Measurements from ENCODE around the gene C12orf43. TPM values are rescaled to one million over a fixed set of nuclear protein-coding genes. Genes with fewer than 3 reads are reported as not detected.
A peak's percentile ranks its signal among the peaks of the same experiment; 100 is the strongest.

The C12orf43 gene
- total RNA-seq, 1 experiment from 2014 or later: 22.1 TPM

DNA sequence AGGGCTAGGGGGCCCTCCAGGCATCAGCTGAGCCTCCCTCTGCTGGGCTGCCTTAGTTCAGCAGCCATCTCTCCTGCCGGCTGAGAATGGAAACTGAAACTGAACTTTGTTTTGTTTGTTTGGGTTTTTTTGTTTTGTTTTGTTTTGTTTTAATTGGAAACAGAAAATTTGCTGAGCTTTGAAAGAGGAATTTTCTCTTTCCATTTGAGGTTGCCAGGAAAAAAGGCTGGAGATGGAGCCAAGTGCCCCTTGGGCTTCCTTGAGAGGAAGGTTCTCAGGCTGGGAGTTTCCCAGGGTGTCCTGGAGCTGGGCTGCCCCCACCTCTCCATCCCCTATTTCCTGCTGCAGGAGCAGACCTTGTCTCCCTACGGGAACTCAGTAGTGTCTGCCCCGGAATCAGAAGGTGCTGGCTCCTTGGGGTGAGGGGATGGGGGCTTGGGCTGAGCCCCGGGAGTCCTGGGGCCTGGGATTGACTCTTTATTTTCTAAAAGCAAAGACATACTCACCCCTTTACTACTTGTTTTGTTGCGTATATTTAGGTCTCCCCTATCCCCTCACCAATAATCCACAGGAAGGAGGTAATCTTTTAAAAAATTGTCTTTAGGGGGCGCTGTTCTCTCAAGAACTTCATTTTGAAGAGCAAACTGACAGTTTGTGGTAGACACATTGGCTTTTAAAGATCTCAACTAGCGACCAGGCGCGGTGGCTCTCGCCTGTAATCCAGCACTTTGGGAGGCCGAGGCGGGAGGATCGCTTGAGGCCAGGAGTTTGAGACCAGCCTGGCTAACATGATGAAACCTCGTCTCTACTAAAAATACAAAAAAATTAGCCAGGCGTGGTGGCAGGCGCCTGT lies 44.1 kb upstream of the C12orf43 start:
- Mint-ChIP-seq H3K27me3 (ENCODE audit: insufficient read depth, unreplicated experiment) (no peaks in the 10 kb centered on the region), H3K9me3 (ENCODE audit: unreplicated experiment) (no peaks in the 10 kb centered on the region), H3K36me3 (ENCODE audit: insufficient read depth, unreplicated experiment) (no peaks in the 10 kb centered on the region), H3K27ac (ENCODE audit: unreplicated experiment) (no peak overlapping the region), H3K4me1 (ENCODE audit: low read depth, unreplicated experiment) (no peaks in the 10 kb centered on the region), H3K4me3 (ENCODE audit: unreplicated experiment) (no peak overlapping the region)
- Histone ChIP-seq H3K36me3 (ENCODE audit: control insufficient read depth, insufficient read depth, low read length) (no peaks in the 10 kb centered on the region), H3K4me1 (no peaks in the 10 kb centered on the region), H3K27me3 (replicated peaks; ENCODE audit: control insufficient read depth, insufficient read depth, low read length) (no peaks in the 10 kb centered on the region), H3K4me3 (ENCODE audit: low read depth, low read length) (no peak overlapping the region), H3K9me3 (no peaks in the 10 kb centered on the region)
- TF ChIP-seq, protein P1, sequence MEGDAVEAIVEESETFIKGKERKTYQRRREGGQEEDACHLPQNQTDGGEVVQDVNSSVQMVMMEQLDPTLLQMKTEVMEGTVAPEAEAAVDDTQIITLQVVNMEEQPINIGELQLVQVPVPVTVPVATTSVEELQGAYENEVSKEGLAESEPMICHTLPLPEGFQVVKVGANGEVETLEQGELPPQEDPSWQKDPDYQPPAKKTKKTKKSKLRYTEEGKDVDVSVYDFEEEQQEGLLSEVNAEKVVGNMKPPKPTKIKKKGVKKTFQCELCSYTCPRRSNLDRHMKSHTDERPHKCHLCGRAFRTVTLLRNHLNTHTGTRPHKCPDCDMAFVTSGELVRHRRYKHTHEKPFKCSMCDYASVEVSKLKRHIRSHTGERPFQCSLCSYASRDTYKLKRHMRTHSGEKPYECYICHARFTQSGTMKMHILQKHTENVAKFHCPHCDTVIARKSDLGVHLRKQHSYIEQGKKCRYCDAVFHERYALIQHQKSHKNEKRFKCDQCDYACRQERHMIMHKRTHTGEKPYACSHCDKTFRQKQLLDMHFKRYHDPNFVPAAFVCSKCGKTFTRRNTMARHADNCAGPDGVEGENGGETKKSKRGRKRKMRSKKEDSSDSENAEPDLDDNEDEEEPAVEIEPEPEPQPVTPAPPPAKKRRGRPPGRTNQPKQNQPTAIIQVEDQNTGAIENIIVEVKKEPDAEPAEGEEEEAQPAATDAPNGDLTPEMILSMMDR (IDR thresholded peaks at IDR 0.05; ENCODE audit: insufficient read depth in 1 of 2, low read depth in 1 of 2, low read length in 1 of 2, severe bottlenecking in 1 of 2, unreplicated experiment in 1 of 2): peak; percentile 43 to 48
- BruUV-seq (replicated peaks): no TSS peak
- DNase-seq: peak in 1 of 2 experiments; percentile 42
- CTCF ChIA-PET: interaction anchor here (0.8 to 1.3 kb wide), 4 partner anchors 14 to 55 kb away, joined by 3 to 8 read pairs (median 4); no protein-coding TSS in a partner anchor
- intact Hi-C loops (cut with micrococcal nuclease; ENCODE audit: unreplicated experiment): loop anchor here (1.0 to 5.0 kb wide), 2 partner anchors 36 to 172 kb away; no protein-coding TSS in a partner anchor
- POLR2A ChIA-PET: no interaction called here

DNA sequence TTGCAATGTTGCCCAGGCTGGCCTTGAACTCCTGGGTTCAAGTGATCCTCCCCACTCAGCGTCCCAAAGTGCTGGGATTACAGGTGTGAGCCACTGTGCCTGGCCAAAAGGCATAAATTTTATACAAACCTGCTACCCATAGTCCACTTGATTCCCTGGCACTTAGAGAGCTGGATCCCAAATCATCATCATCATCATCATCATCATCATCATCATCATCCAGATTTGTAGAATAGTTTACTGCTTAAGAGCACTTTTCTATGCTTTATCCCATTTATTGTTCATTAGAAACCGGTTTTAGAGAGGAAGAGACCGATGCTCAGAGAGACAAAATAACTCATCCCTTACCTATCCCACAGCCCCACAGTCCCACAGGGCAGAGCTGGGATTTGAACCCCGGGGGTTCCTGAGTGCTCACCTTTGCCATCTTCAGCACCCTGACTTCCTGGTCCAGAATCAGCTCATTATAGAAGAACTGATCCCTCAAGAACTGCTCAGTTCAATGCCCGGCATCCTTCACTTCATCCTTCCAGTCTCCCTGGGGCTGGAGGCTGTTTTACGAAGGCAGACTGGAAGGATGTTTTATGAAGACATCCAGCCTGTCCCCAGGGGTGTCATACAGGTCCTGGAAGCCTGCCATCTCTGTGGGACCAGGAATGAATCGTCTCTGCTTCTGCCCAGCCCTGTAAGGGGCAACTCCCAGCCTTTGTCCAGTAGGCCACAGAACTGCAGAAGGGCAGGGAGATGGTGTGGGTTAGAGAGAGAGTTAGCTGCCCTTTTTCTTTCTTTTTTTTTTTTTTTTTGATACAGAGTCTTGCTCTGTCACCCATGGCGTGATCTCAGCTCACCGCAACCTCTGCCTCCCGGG lies 43.0 kb upstream of the C12orf43 start:
- H3K4me1 Mint-ChIP-seq (ENCODE audit: low read depth, unreplicated experiment): no peaks in the 10 kb centered on the region
- H3K27me3 ChIP-seq (replicated peaks; ENCODE audit: control insufficient read depth, insufficient read depth, low read length): no peaks in the 10 kb centered on the region
- no peaks in the 10 kb centered on the region for H3K27me3 Mint-ChIP-seq (ENCODE audit: insufficient read depth, unreplicated experiment)
- intact Hi-C loops (cut with micrococcal nuclease; ENCODE audit: unreplicated experiment): no loop called here
- no peak overlapping the region for H3K27ac Mint-ChIP-seq (ENCODE audit: unreplicated experiment)
- no peak for DNase-seq
- no peaks in the 10 kb centered on the region for H3K36me3 ChIP-seq (ENCODE audit: control insufficient read depth, insufficient read depth, low read length)
- no peaks in the 10 kb centered on the region for H3K9me3 Mint-ChIP-seq (ENCODE audit: unreplicated experiment)
- H3K4me3 Mint-ChIP-seq (ENCODE audit: unreplicated experiment): no peak overlapping the region
- ChIA-PET CTCF (interaction anchor here (0.8 to 1.1 kb wide), 3 partner anchors 13 to 54 kb away, joined by 3 to 8 read pairs (median 4); no protein-coding TSS in a partner anchor), POLR2A (no interaction called here)
- TF ChIP-seq, protein P1 (IDR thresholded peaks at IDR 0.05; ENCODE audit: insufficient read depth in 1 of 2, low read depth in 1 of 2, low read length in 1 of 2, severe bottlenecking in 1 of 2, unreplicated experiment in 1 of 2): no peak
- no peaks in the 10 kb centered on the region for H3K36me3 Mint-ChIP-seq (ENCODE audit: insufficient read depth, unreplicated experiment)
- H3K9me3 ChIP-seq: no peaks in the 10 kb centered on the region
- no TSS peak for BruUV-seq (replicated peaks)
- no peaks in the 10 kb centered on the region for H3K4me1 ChIP-seq
- no peak overlapping the region for H3K4me3 ChIP-seq (ENCODE audit: low read depth, low read length)

DNA sequence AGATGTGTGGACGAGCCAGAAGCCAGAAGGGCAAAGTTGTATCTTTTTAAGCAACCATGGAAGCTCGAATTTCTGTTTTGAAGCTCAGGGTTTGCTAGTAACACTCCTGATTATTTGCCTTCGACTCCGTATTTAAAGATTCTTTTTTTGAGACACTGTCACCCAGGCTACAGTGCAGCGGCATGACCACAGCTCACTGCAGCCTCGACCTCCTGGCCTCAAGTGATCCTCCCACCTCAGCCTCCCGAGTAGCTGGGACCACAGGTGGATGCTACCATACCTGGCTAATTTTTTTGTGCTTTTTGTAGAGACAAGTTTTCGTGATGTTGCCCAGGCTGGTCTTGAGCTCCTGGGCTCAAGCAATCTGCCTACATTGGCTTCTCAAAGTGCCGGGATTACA lies 41.5 kb upstream of the C12orf43 start:
- CTCF ChIA-PET: no interaction called here
- H3K36me3 Mint-ChIP-seq (ENCODE audit: insufficient read depth, unreplicated experiment): no peaks in the 10 kb centered on the region
- no peaks in the 10 kb centered on the region for H3K4me1 Mint-ChIP-seq (ENCODE audit: low read depth, unreplicated experiment)
- Histone ChIP-seq H3K4me1 (no peaks in the 10 kb centered on the region), H3K27me3 (replicated peaks; ENCODE audit: control insufficient read depth, insufficient read depth, low read length) (no peaks in the 10 kb centered on the region), H3K4me3 (ENCODE audit: low read depth, low read length) (no peak overlapping the region), H3K36me3 (ENCODE audit: control insufficient read depth, insufficient read depth, low read length) (no peaks in the 10 kb centered on the region), H3K9me3 (no peaks in the 10 kb centered on the region)
- no peaks in the 10 kb centered on the region for H3K9me3 Mint-ChIP-seq (ENCODE audit: unreplicated experiment)
- intact Hi-C loops (cut with micrococcal nuclease; ENCODE audit: unreplicated experiment): no loop called here
- no peak overlapping the region for H3K27ac Mint-ChIP-seq (ENCODE audit: unreplicated experiment)
- no peak for DNase-seq
- H3K4me3 Mint-ChIP-seq (ENCODE audit: unreplicated experiment): no peak overlapping the region
- no TSS peak for BruUV-seq (replicated peaks)
- no peaks in the 10 kb centered on the region for H3K27me3 Mint-ChIP-seq (ENCODE audit: insufficient read depth, unreplicated experiment)
- POLR2A ChIA-PET: no interaction called here
- TF ChIP-seq, protein P1 (IDR thresholded peaks at IDR 0.05; ENCODE audit: insufficient read depth in 1 of 2, low read depth in 1 of 2, low read length in 1 of 2, severe bottlenecking in 1 of 2, unreplicated experiment in 1 of 2): no peak

Data from Caco-2 (cell line).